IPS-20b (cell line): ENCODE results near the gene TMTC4.

Experiments
- H3K27ac ChIP-seq: one replicate; pipeline ENCODE4 v1.5.1; 2013; ENCODE audit warnings: low read length
- H3K27me3 ChIP-seq: 2 replicates; pipeline ENCODE4 v1.6.1; 2013; ENCODE audit warnings: mild to moderate bottlenecking, low read length, inconsistent platforms; ENCODE audit not compliant: insufficient read depth
- H3K36me3 ChIP-seq: 2 replicates; pipeline ENCODE4 v1.6.1; 2013; ENCODE audit warnings: low read depth, mild to moderate bottlenecking, inconsistent platforms, low read length, moderate library complexity; ENCODE audit not compliant: insufficient read depth
- H3K4me1 ChIP-seq: 2 replicates; pipeline ENCODE4 v1.6.1; 2013; ENCODE audit warnings: mild to moderate bottlenecking, control low read depth, inconsistent platforms, low read length, moderate library complexity; ENCODE audit not compliant: insufficient read depth
- H3K4me3 ChIP-seq: 2 replicates; pipeline ENCODE4 v1.5.1; 2013; ENCODE audit warnings: mild to moderate bottlenecking, low read length, inconsistent platforms
- H3K9ac ChIP-seq: 2 replicates; pipeline ENCODE4 v1.6.1; 2013; ENCODE audit warnings: low read depth, mild to moderate bottlenecking, inconsistent platforms, low read length, moderate library complexity
- H3K9me3 ChIP-seq: 2 replicates; pipeline ENCODE4 v1.6.1; 2013; ENCODE audit warnings: mild to moderate bottlenecking, low read depth, low read length, inconsistent platforms; ENCODE audit not compliant: insufficient read depth

The TMTC4 gene

GRCh38 chr13:100645382-100645781, 29.2 kb downstream of the TMTC4 start:
- peaks cover 48% of the 10 kb centered on the region for H3K36me3 ChIP-seq
- H3K4me1 ChIP-seq: no peaks in the 10 kb centered on the region
- no peak overlapping the region for H3K9ac ChIP-seq
- no peak overlapping the region for H3K4me3 ChIP-seq
- H3K9me3 ChIP-seq: no peaks in the 10 kb centered on the region
- no peak overlapping the region for H3K27ac ChIP-seq
- H3K27me3 ChIP-seq: no peaks in the 10 kb centered on the region

- no peaks in the 10 kb centered on the region for H3K4me1 ChIP-seq
- no peaks in the 10 kb centered on the region for H3K9me3 ChIP-seq
- H3K9ac ChIP-seq: no peak overlapping the region
- H3K27me3 ChIP-seq: no peaks in the 10 kb centered on the region
- H3K4me3 ChIP-seq: no peak overlapping the region
- peaks cover 52% of the 10 kb centered on the region for H3K36me3 ChIP-seq
- no peak overlapping the region for H3K27ac ChIP-seq
Observed at GRCh38 chr13:100644371-100644770, 30.2 kb downstream of the TMTC4 start.

- Histone ChIP-seq H3K9ac (no peak overlapping the region), H3K4me1 (no peaks in the 10 kb centered on the region), H3K9me3 (no peaks in the 10 kb centered on the region), H3K27ac (no peak overlapping the region), H3K36me3 (peaks cover 94% of the 10 kb centered on the region), H3K4me3 (no peak overlapping the region), H3K27me3 (no peaks in the 10 kb centered on the region)
Observed at GRCh38 chr13:100637796-100638195, 36.8 kb downstream of the TMTC4 start.

- H3K4me3 ChIP-seq: no peak overlapping the region
- no peak overlapping the region for H3K9ac ChIP-seq
- H3K9me3 ChIP-seq: no peaks in the 10 kb centered on the region
- peaks cover 94% of the 10 kb centered on the region for H3K36me3 ChIP-seq
- H3K27ac ChIP-seq: no peak overlapping the region
- H3K4me1 ChIP-seq: no peaks in the 10 kb centered on the region
- no peaks in the 10 kb centered on the region for H3K27me3 ChIP-seq
Observed at GRCh38 chr13:100637380-100637779, 37.2 kb downstream of the TMTC4 start.

GRCh38 chr13:100636441-100636840, 38.2 kb downstream of the TMTC4 start:
- H3K27me3 ChIP-seq: no peaks in the 10 kb centered on the region
- H3K9me3 ChIP-seq: no peaks in the 10 kb centered on the region
- no peaks in the 10 kb centered on the region; the same call in 1 of the 2 replicates for H3K4me1 ChIP-seq
- no peak overlapping the region for H3K4me3 ChIP-seq
- no peak overlapping the region for H3K27ac ChIP-seq
- peaks cover 94% of the 10 kb centered on the region for H3K36me3 ChIP-seq
- H3K9ac ChIP-seq: no peak overlapping the region

GRCh38 chr13:100636004-100636403, 38.6 kb downstream of the TMTC4 start:
- Histone ChIP-seq H3K9ac (no peak overlapping the region), H3K4me3 (no peak overlapping the region), H3K27ac (no peak overlapping the region), H3K9me3 (no peaks in the 10 kb centered on the region), H3K36me3 (peaks cover 92% of the 10 kb centered on the region), H3K4me1 (peaks cover 3% of the 10 kb centered on the region; the same call in 1 of the 2 replicates), H3K27me3 (no peaks in the 10 kb centered on the region)

- peaks cover 90% of the 10 kb centered on the region for H3K36me3 ChIP-seq
- H3K4me1 ChIP-seq: peaks cover 11% of the 10 kb centered on the region
Observed at GRCh38 chr13:100634696-100635095, 39.9 kb downstream of the TMTC4 start.

GRCh38 chr13:100633461-100633860, 41.1 kb downstream of the TMTC4 start:
- Histone ChIP-seq H3K4me3 (no peak overlapping the region), H3K9me3 (no peaks in the 10 kb centered on the region), H3K36me3 (peaks cover 90% of the 10 kb centered on the region), H3K4me1 (peaks cover 11% of the 10 kb centered on the region), H3K9ac (no peak overlapping the region), H3K27ac (no peak overlapping the region), H3K27me3 (no peaks in the 10 kb centered on the region)

More at GRCh38 chr13:100634696-100635095, 39.9 kb downstream of the TMTC4 start:
- H3K27me3 ChIP-seq: no peaks in the 10 kb centered on the region
- no peak overlapping the region for H3K4me3 ChIP-seq
- H3K9ac ChIP-seq: no peak overlapping the region
- no peak overlapping the region for H3K27ac ChIP-seq
- no peaks in the 10 kb centered on the region for H3K9me3 ChIP-seq

GRCh38 chr13:100630555-100630954, 44.0 kb downstream of the TMTC4 start:
- no peak overlapping the region for H3K27ac ChIP-seq
- no peak overlapping the region for H3K4me3 ChIP-seq
- H3K36me3 ChIP-seq: peaks cover 82% of the 10 kb centered on the region
- no peak overlapping the region for H3K9ac ChIP-seq
- peaks cover 11% of the 10 kb centered on the region for H3K4me1 ChIP-seq
- no peaks in the 10 kb centered on the region for H3K27me3 ChIP-seq
- H3K9me3 ChIP-seq: no peaks in the 10 kb centered on the region

GRCh38 chr13:100627120-100627519, 47.5 kb downstream of the TMTC4 start:
- Histone ChIP-seq H3K4me3 (no peak overlapping the region), H3K4me1 (peaks cover 11% of the 10 kb centered on the region), H3K27ac (no peak overlapping the region), H3K27me3 (no peaks in the 10 kb centered on the region), H3K9ac (no peak overlapping the region), H3K36me3 (peaks cover 79% of the 10 kb centered on the region), H3K9me3 (no peaks in the 10 kb centered on the region)

GRCh38 chr13:100625447-100625846, 49.1 kb downstream of the TMTC4 start:
- H3K27ac ChIP-seq: no peak overlapping the region
- H3K27me3 ChIP-seq: no peaks in the 10 kb centered on the region
- H3K4me1 ChIP-seq: peaks cover 2% of the 10 kb centered on the region; the same call in 1 of the 2 replicates
- no peak overlapping the region for H3K4me3 ChIP-seq
- H3K9ac ChIP-seq: no peak overlapping the region
- no peaks in the 10 kb centered on the region for H3K9me3 ChIP-seq
- peaks cover 83% of the 10 kb centered on the region for H3K36me3 ChIP-seq

- H3K27ac ChIP-seq: no peak overlapping the region
- H3K9me3 ChIP-seq: peaks cover 29% of the 10 kb centered on the region
- no peak overlapping the region for H3K4me3 ChIP-seq
- no peaks in the 10 kb centered on the region for H3K4me1 ChIP-seq
- H3K36me3 ChIP-seq: peaks cover 53% of the 10 kb centered on the region
- H3K27me3 ChIP-seq: no peaks in the 10 kb centered on the region
- H3K9ac ChIP-seq: no peak overlapping the region
Observed at GRCh38 chr13:100620792-100621191, 53.8 kb downstream of the TMTC4 start.
